GM21360 (cell line): Measurements from ENCODE around the gene ADK.
"Not testable (repeated sequence)": the region's sequence is repeated elsewhere in the genome, so short reads cannot be mapped to it uniquely, and the experiment has no call there.

Experiments used
- ATAC-seq: cut with Tn5 transposase; IDR thresholded peaks from one replicate; pipeline ENCODE4 v1.9.1; 2021; ENCODE audit warnings: mild to moderate bottlenecking, moderate library complexity; ENCODE audit not compliant: unreplicated experiment

The ADK gene

DNA sequence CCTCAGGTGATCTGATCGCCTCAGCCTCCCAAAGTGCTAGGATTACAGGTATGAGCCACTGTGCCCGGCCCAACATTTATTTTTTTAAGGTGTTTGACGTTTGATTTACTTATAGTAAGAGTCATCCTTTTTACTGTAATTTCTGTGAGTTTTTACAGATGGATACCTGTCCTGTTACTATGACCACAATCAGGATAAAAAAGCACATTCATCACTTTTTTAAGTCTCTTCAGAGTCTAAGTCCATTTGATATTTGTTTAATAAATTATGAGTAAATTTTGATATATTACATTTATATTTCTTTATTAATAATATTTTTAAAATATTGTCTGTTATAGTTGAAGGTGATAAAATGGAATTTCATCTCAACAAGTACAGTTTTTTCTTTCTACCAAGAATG, 374.9 kb downstream of the ADK start:
- ATAC-seq = no peak

DNA sequence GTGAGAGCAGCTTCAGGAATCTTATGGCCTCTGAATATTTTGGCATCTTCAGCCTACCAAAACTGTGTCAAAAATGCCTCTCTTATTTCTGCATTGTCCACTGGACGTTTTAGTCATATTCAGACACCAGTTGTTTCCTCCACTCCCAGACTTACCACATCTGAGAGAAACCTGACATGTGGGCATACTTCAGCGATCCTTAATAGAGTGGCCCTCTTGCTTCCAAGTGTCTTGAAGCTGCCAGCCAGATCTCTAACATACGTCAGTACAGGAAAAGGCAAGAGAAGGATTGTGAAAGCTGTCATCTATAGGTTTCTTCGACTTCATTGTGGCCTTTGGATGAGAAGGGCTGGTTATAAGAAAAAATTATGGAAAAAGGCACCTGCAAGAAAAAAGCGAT, 376.6 kb downstream of the ADK start:
- not testable (repeated sequence) for ATAC-seq

DNA sequence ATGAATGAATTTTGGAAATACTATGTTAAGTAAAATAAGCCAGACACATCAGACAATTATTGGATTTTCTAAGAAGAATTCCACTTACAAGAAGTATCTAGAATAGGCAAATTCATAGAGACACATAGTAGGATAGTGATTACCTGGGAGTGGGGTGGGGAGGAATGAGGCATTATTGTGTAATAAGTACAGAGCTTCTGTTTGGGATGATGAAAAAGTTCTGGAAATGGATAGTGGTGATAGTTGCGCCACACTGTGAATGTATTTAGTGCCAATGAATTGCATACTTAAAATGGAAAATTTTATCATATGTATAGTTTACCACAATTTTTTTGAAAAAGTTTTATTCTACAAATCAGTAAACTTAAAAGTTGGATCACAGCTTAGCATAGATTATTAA, 378.2 kb downstream of the ADK start:
- no peak for ATAC-seq

DNA sequence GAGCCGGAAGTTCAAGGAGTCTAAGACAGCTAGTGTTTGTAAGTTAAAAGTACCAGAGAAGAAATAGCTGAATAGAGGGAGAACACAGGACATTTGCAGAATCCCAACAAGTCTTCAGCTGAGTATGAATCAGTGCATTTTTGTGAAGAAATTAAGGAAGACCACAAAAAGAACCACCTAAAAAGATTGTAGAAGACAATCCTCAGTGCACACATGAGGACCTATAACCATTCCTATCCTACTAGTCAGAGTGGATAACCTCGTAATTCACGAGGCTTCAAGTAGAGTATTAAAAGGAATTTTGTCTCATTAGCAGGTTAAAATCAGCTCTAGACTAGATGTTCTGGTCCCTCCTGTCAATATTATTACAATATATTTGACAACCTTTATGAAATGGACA, 380.0 kb downstream of the ADK start:
- ATAC-seq = no peak

DNA sequence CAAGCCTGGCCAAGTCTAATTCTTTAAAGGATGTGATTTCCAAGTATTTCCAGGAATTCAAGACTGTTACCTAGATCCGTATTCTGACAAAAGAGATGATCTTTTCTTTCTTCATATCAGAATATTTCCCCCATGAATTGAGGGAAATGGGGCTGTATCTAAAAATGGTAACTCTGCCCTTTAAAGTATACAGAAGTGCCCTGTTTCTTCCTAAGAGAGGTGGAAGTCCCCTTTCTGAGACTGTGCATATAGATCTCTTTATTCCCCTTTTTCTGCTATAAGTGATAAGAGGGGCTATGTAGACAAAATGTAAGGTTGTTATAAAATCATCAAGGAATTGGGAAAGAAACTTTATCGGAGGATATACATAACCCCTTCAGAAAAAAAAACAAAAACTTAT, 388.3 kb downstream of the ADK start:
- ATAC-seq = no peak

DNA sequence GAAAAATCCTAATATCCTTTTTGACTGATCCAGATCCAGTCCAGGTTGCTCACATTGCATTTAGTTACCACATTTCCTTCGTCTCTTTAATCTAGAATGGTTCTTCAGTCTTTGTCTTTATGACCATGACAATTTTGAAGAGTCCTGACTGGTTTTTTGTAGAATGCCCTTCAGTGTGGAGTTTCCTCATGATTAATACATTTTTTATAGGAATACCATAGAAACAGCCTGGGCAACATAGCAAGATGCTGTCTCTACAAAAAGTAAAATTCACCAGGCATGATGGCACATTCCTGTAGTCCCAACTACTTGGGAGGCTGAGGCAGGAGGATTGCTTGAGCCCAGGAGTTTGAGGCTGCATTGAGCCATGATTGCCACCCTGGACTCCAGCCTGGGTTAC, 390.4 kb downstream of the ADK start:
- no peak for ATAC-seq

DNA sequence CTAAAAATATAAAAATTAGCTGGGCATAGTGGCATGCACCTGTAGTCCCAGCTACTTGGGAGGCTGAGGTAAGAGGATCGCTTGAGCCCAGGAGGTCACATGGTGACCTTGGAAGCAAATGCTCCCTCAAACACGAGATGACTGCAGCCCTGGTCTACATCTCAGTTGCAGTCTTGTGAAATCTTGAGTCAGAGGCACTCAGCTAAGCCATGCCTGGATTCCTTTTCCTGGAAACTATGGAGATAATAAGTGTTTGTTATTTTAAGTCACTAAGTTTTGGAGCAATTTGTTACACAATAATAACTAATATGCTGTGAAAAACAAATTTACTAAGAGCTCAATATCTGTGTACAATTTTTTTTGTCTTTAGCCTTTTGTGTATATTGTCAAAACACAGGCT, 391.1 kb downstream of the ADK start:
- no peak for ATAC-seq

DNA sequence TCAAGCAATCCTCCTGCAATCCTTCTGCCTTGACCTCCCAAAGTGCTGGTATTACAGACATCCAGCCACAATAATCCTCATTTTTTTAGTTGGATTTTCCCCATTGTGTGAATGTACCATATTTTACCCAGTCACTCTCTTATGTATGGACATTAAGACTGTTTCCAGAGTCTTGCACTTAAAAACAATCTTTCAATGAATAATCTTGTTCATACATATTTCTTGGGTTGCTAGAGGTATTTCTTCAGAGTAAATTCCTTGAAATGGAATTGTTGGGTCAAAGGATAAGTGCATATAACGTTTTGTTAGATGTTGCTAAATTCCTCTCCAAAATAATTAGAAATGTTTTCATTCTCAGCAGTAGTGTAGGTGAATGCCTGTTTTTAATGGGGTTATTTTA, 392.3 kb downstream of the ADK start:
- no peak for ATAC-seq

DNA sequence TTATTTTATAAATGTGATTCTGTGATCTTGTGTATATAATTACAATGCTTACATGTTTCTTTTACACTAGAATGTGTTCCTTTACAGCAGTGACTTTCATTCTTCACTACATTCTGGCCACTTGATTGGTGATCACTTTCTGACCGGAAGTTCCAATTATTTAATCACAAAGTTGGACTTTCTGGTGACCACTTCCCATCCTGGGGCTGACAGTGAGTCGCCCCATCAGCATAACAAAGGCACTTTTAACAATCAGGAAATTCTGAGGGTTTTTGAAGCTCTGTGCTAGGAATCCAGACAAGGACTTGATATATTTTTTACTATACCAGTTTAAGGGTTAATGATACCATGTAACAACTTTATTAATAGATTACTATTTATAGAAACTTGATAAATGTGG, 393.1 kb downstream of the ADK start:
- no peak for ATAC-seq

DNA sequence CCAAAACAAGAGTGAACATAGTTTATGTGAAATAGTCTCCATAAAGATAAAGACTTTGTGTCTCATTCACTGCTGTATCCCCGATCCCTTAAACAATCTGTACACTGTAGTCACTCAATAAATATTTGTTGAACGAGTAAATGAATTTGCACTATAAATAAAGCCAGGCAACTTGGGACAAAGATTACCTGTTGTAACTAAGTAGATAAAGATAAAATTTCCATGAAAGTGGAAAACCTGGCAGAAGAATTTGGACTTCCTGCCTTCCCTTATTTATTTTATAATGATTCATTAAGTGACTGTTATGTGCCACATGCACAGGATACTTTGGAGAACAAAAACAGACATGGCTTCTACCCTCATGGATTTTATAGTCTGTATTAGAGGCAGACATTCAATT, 397.7 kb downstream of the ADK start:
- ATAC-seq = no peak

DNA sequence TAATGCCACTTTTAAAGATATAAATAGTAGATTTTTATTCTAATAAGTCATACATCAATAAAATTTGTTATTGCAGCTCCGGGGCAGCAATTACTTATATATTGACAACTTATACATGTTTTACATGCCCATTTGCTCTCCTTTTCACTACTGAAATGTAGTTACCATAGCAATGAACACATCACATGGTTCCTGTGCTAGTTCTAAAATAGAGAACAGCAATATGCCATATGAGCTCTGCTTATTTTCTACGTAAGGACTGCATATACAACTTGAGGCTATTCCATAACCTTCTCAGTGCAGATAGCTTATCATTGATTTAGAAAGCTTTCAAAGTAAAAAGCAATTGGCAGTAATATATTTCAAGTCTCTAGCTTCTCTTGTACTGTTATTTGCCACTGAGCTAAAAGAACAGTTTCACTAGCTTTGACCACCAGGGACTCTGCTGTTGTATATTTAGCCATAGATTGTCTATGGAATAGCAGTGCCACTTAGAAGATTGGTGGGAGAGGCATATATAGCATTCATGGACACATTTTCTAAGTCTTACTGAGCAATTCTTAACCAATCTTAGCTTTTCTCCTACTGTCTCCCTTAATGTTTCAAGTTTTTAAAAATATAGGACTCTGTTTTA, 405.2 kb downstream of the ADK start:
- no peak for ATAC-seq

DNA sequence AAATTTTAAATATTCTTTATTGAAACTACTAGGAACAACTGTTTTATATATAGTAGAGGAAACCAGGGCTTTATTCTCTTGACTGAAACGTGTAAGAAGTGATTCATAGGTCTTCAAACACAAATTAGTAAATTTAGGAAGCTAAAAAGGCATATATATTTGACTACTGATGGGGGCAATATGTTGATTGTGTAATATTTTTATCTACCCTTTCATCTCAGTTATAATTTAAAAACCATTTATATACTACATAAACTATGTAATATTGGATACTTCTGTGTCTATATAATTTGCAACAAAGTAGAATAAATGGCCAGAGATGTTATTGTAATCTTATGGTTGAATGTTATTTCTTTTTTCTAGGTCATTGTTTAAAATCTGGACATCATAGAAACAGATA, 406.1 kb downstream of the ADK start:
- no peak for ATAC-seq

DNA sequence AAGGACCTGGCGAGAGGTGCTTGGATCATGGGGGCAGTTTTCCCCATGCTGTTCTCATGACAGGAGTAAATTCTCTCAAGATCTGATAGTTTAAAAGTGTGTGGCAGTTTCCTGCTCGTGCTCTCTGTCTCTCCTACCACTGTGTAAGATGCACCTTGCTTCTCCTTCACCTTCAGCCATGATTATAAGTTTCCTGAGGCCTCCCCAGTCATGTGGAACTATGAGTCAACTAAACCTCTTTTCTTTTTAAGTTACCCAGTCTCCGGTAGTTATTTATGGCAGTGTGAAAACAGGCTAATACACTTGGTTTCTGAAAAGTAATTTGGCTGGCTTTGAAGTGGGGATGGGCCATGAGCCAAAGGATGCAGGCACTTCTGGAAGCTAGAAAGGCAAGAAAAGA, 407.4 kb downstream of the ADK start:
- ATAC-seq = no peak

DNA sequence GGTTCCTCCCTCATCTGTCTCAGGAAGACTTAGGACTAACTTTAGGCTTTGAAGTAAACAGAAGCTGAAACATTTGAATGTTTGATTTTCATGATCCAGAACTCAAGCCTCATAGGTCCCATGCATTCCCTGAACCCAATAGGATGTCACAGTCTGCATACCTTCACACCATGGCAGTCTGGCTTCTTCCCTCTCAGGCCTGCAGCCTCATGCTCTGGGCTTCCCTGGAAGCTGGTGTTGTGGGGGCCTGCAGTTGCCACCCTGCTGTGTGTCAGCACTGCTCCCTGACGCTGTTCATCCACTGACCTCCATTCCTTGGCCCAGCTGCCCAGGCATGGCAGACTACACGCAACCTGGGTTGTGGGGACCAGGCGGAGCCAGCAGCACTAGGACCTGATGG, 407.9 kb downstream of the ADK start:
- no peak for ATAC-seq

DNA sequence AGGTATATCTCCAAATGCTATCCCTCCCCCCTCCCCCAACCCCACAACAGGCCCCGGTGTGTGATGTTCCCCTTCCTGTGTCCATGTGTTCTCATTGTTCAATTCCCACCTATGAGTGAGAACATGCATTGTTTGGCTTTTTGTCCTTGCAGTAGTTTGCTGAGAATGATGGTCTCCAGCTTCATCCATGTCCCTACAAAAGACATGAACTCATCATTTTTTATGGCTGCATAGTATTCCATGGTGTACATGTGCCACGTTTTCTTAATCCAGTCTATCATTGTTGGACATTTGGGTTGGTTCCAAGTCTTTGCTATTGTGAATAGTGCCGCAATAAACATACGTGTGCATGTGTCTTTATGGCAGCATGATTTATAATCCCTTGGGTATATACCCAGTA, 417.9 kb downstream of the ADK start:
- not testable (repeated sequence) for ATAC-seq

DNA sequence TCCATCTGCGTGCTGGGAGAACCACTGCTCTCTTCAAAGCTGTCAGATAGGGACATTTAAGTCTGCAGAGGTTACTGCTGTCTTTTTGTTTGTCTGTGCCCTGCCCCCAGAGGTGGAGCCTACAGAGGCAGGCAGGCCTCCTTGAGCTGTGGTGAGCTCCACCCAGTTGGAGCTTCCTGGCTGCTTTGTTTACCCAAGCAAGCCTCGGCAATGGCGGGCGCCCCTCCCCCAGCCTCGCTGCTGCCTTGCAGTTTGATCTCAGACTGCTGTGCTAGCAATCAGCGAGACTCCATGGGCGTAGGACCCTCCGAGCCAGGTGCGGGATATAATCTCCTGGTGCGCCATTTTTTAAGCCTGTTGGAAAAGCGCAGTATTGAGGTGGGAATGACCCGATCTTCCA, 422.5 kb downstream of the ADK start:
- not testable (repeated sequence) for ATAC-seq

DNA sequence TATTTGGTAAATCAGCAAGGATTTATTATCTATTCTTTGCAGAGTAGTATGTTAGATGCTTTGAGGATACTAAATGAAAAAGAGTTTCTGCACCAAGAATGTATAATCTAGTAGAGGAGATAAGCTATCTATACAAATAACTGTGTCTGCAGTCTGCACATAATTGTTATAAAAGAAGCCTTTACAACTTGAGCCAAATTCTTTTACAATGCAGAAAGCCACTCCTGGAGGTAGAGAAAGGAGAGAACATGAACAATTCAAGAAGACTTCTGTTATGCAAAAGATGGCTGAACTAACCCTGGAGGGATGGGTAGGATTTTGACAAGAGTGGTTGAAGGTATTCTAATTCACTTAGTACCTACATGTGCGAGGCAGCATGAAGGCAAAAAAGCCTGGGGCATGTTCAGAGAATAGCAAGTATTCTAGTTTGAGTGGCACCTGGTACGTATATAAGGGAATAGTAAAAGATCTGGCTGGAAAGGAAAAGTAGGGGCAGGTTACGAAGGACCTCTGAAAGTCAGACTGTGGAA, 424.2 kb downstream of the ADK start:
- no peak for ATAC-seq

DNA sequence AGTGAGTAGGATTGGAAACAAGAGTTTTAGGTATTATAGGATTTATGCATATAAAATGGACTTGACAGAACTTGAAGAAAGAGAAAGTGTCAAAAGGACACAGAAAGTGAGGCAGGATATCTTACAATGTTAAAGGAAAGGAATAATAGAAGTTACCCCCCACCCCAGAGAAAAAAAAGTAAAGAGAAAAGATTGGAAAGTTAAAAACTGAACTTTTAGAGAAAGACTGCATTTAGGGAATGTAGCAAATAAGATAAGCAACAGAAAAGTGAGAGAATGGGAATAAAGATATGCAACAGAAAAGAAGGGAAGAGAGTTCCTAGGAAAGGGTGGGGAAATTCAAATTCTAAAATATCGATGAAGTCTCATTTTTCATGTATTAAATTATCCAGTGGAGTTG, 424.9 kb downstream of the ADK start:
- ATAC-seq = no peak

DNA sequence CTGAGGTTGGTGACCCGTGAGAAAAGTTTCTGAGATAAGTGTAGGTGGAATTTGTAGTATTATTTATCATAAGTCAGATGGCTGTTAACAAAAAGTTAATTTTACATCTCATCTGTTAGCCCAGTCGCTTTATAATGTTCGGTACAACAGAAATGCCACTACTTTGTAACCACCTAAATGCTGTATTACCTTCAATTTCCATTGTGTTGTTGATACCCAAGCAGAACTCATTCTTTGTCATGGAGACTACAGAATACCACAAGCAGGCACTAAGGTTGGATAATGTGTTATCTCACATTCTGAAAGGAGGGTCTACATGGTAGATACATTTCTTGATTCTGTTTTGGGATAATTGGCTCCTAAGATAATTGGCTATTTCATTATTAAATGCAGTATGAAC, 425.6 kb downstream of the ADK start:
- no peak for ATAC-seq

DNA sequence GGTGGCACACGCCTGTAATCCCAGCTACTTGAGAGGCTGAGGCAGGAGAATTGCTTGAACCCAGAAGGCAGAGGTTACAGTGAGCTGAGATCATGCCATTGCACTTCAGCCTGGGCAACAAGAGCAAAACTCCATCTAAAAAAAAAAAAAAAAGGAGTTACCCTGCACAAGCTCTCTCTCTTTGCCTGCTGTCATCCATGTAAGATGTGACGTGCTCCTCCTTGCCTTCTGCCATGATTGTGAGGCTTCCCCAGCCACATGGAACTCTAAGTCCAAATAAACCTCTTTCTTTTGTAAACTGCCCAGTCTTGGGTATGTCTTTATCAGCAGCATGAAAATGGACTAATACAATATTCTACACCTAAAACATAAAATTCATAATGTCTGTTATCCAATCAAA, 429.4 kb downstream of the ADK start:
- ATAC-seq = not testable (repeated sequence)

DNA sequence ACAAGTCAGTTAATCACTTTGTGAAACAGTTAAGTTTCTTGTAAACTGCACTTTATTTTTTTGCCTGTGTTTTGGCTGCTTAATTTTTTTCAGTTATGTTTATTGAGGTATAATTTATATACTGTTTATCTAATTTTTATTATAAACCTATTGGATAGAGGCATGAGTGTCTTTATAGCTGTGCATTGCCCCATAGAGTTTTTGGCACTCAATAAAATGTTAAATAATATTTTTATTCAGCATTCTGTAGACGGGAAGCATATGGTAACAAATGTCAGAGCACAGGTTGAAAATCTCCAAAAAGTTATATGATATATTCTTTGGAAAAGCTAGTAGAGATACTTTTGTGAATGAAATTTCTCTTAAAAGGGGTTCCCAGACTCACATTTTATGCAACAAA, 431.5 kb downstream of the ADK start:
- no peak for ATAC-seq

DNA sequence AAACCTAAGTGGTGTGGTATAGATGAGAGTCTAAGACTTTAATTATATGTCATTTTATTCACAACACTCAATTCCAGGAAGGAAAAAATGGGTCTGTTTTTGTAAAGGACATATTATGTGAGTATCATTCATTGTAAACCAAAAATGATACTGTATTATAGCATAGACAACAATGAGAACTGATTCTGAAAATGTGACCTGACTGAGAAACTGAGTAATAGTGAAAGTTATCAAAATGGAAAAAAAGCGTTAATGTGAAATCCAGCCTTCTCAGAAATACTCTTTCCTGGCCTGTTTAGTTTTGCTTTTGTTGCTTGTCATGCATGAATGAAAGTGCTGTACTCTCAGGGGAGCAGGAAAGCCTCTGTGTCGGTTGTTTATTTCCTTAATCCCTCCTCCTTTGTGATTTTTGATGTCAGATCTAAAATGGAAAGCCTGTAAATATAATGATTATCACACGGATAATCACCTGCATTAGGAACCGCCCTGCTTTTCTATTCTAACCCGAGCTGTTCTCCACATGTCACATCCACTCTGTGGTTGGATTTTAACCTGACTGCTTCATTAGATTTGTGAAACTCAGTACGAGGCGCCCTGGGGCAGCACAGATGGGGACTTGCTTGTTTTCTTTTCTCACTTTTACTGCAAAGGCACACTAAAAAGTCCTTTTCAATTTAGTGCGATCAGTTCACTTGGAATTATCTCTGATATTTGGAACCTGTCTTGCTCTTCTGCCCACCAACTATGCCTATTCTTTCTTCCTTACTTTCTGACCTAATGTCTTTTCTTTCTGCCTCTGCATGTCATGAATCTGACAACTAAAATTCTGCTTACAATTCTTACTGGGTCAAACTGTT, 434.4 kb downstream of the ADK start:
- peak; percentile 56 for ATAC-seq
